Measurements from ENCODE around the gene EPS8.
A peak's percentile ranks its signal among the peaks of the same experiment; 100 is the strongest.

The EPS8 gene

DNA sequence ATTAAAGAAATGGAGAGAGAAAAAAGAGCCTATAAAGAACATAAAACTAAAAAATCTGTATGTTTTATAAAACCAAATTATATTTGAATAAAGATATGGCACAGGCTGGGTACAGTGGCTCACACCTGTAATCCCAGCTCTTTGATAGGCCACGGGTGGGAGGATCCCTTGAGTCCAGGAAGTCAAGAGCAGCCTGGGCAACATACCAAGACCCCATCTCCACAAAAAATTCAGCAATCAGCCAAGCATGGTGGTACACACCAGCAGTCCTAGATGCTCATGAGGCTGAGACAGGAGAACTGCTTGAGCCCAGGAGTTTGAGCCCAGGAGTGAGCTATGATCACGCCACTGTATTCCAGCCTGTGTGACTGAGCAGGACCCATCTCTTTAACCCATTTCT, 74.9 kb downstream of the EPS8 start:
- DNase-seq = no peak

- no peak for DNase-seq
Observed at GRCh38 chr12:15712823-15713660, 76.1 kb downstream of the EPS8 start.

GRCh38 chr12:15712160-15712559, 77.0 kb downstream of the EPS8 start:
- DNase-seq = no peak

DNA sequence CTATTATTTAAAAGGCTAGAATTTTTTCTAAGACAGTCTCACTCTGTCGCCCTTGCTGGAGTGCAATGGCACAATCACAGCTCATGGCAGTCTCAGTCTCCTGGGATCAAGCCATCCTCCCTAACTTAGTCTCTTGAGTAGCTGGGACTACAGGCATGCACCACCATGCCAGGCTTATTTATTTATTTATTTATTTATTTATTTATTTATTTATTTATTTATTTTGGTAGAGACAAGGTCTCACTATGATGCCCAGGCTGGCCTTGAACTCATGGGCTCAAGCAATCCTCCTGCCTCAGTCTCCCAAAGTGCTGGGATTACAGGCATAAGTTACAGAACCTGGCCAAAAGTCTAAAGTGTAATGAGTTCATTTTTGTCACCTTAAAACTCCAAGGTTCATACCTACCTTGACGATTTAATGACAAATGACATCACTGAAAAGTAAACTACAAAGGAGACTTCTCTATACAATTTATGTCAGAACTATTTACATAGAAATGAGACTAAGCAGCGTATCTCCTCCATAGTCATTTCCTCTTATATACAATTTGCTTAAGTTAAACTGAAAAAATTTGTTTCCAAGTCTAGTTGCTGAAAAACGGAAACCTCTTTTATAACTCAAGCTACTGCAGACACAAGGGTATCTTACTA, 78.2 kb downstream of the EPS8 start:
- DNase-seq = no peak

DNA sequence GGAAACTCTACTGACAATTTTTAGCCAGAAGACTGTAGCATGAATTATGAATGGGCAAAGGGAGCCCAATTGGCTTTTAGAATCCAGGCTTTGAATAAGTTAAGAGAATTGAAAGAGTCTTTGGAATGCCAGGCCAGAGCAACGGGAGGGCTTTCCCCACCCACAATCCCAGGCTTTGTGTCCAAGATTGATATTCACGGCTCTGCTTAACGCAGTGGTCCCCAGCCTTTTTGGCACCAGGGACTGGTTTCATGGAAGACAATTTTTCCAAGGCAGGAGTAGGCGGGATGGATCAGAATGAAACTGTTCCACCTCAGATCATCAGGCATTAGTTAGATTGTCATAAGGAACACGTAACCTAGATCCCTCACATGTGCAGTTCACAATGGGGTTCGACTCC, 79.6 kb downstream of the EPS8 start:
- no peak for DNase-seq

- DNase-seq = no peak
Observed at GRCh38 chr12:15708396-15709076, 80.7 kb downstream of the EPS8 start.

DNA sequence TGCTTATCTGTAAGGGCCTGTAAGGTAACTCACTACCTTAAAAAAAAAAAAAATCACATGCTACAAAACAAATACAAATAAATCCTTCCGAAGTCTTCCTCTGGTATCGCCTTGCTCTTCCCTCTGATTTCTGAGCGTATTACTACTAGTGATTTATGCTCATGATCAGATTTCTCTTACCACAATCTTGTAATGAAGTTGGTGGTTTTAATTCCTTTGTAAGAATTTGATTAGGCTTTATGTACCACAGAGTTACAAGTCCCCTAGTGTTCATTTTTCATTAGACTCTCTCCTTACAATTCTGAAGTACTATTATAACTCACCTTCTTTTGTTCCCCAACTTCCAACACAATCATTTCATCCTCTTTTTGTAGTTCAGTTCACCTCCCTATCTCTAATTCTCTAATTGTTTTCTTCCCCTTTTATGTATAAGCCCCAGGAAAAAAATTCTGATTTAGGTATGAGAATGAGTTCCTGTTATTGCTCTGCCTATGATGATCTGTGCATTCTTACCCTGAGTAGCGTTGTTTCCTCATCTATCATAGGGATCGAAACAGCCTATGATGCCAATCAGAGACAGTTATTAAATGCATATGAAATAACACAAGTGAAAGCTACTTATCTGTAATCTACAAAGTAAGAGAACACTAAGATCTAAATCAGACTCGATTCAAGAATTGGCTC, 81.5 kb downstream of the EPS8 start:
- DNase-seq = no peak

DNA sequence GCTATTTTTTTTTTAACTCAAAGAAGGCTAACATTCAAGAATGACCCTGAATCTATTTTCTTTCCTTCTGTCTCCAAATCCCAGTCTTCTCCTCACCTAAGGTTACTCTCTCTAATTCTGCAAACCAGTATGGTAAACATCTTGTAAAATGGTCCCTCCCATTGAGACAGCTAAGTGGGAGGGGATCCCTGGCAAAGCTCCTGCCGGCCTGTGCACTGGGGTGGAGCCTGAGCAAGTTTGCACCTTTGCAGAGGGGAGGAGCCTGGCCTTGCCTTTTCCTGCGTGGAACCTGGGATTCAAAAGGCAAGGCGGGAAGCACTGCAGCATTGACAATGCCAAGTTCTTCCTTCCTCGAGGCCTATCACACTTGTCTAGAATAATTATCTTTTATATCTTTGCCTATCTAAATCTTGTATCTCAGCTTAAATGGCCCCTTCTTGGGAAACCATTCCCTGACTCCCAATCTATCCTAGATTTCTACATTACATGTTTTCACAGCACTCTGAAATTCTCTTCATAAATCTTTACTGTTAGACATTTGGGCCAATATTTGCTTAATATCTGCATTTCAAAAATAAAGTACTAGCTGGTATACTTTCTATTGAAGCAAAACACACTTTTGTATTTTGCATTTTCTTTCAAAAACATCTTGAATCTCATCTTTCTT, 83.0 kb downstream of the EPS8 start:
- no peak for DNase-seq

DNA sequence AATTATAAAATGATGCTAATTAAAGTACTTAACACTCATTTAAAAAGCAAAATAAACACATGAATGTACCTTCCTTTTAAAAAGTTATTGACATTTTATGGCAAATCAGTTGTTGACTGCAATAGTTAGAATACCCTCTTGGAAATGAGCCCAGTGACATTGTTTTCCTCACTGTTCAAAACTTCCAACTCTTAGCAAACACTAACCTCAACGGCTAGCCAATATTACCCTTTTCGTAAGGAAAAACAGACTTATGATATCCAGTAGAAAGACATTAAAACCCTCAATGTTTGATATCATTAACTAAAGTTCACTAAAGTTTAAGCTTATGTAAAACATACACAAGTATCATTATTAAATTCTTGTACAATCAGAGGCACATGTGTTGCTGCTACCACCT, 83.6 kb downstream of the EPS8 start:
- DNase-seq = no peak

- no peak for DNase-seq
Observed at GRCh38 chr12:15702276-15702675, 86.9 kb downstream of the EPS8 start.

DNA sequence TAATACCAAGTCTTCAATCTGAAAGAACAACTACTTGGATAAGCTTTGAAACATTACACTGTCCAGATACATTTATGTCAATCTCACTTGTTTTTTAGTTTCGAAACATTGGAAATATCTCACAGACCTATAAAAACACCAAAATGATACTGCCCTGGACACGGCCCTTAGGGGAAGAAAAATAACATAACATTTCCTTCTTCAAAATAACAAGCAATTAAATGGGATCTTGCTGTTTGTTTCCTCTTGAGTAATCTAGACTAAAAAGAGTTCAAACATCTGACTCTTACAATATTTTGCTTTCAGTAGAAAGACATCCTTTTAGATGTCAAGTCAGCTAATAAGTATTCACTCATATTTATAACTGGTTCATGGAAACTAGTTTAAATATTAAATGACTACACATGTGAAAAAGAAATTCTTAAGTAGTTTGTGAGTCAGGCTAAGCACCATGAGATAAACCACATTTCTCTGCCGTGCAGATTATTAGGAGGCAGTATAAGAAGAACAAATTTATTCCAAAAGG, 87.5 kb downstream of the EPS8 start:
- peak; percentile 67 for DNase-seq

DNA sequence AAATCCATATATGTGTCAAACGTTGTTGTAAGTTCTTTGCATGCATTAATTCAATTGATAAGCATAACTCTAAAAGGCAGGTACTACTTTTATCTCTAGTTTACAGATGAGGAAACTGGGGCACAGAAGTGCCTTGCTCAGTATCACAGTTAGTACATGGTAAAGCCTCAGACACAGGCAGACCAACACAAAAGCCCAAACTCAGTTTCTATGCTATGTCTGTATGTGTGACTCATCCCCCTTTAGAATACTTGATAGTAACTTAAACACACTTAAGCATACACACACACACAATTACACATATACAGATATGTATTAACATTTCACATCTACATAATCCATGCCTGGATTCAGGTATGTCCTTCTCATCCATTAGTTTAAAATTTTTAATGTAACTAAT, 88.0 kb downstream of the EPS8 start:
- peak; percentile 61 for DNase-seq

DNA sequence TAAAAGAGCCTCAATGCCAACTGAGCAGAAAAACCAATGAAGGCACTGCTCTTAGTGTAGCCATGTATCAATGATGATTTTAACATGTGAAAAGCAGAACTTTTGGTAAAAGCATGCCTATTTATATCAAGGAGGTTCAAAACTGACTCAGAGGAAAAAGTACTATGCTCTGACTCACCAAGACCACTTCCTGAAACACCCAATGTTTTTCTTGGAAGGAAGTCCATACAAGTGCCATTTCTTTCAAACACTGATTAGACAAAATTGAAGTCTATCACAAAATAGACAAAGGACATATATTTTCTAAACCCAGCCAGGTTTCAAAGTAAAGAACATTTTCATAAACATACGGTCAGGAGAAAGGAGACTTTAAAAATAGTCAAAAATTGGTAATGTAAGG, 88.6 kb downstream of the EPS8 start:
- peak; percentile 93 for DNase-seq

GRCh38 chr12:15699886-15700285, 89.3 kb downstream of the EPS8 start:
- no peak for DNase-seq

DNA sequence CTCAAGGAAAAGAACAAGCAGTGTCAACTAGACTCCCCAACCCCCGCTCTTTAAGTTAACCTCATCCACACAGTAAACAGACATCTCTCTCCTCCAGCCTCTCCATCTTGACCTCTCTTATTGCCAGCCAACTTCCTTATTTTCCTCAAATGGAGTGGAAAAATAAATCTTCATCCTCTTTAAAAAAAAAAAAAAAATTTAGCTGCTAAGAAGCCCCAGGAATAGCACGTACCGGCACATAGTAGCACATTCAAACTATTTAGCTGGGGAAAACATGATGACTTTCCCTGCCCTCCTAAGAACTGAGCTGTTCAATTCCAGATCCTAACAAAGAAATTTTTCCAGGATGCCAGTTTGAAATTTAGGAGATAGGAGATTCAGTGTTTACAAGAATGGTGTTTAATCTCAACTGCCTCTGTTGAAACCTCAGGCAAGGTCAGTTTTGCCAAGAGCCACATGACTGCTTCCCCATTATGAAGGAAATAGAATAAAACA, 90.8 kb downstream of the EPS8 start:
- DNase-seq = no peak

GRCh38 chr12:15697201-15697600, 92.0 kb downstream of the EPS8 start:
- no peak for DNase-seq

GRCh38 chr12:15693228-15693911, 95.8 kb downstream of the EPS8 start:
- peak; percentile 23 for DNase-seq

DNA sequence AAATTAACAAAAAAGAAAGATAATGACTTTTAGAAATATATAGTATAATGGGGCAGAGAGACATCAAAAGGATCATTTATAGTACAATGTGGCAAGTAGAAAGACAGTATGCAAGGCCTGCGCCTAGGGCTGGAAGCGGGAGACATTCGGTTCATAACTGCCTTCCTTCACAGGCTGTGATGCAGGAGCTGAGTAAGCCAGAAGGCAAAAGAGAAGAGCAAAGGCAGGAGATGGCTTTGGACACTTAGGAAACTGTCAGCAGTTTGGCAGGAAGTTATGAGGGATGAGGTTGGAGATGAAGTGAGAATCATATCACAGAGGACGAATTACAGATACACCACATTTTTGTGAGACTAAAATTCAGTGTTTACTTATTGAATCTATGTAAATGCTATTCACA, 97.8 kb downstream of the EPS8 start:
- DNase-seq = peak; percentile 22

GRCh38 chr12:15690320-15690719, 98.9 kb downstream of the EPS8 start:
- DNase-seq = no peak

DNA sequence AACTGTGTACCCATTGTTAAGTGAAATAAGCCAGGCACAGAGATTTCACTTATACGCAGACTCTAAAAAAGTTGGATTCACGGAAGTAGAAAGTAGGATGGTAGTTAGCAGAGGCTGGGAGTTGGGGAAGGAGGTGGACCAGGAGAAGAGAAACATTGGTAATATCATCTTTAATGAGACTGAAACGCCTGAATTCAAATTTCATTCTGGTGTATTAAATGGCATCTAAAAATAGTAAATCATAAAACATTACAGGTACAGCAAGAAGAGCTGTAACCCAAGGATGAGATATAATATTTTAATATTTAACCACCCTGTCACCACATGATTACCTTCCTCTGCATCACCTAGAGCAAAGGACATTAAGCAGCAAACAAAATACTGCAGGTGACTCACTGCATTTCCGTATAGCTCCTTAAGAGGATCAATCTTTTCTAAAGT, 99.4 kb downstream of the EPS8 start:
- DNase-seq = no peak

DNA sequence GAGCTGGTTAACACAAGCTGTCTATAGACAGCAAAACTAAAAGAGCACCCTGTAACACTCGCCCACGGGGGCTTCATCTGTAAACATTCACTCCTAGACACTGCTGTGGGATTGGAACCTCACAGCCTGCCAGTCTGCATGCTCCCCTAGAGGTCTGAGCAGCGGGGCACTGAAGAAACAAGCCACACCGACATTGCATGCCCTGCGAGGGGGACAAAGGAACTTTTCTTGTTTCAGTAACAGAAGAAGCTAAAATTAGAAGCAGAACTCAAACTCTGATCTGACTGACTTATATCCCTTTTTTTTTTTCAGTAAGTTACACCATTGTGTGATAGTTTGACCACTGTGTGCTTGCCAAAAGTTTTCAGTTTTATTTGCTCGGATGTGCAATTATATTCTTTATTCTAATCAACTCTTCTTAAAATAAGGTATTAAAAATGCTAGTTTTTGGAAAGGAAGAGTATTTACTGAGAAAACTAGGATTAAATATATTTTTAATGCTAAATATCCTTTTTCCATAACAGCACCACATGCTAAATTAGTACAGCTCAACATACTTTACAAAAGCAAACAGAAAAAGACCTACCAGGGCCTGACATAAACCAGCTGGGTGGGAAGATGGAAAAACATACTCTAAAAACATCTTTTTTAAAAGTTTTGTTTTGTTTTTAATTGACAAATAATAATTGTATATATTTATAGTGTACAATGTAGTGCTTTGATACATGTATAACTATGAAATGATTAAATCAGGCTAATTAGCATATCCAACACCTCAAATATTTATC, 100.2 kb downstream of the EPS8 start:
- DNase-seq = no peak

Measured in fibroblast of upper back skin (primary cell).